Natural killer cell (primary cell): ENCODE measurements around the gene TCF15. TPM values are rescaled to one million over a fixed set of nuclear protein-coding genes. Genes with fewer than 3 reads are reported as not detected.

Source experiments
- ATAC-seq, 3 donors: fragments of 150-1000 bp in 2 of 3; fragments of 200-7000 bp in 1 of 3; cut with Tn5 transposase; 1 replicate in 1 of 3; 2 replicates in 2 of 3; pipeline ENCODE4 v1.10.0; 2021; ENCODE audit warnings: mild to moderate bottlenecking in 2 of 3, moderate library complexity in 2 of 3
- DNase-seq, 2 donors: peaks; one replicate each; pipeline versions ENCODE4 v3.0.0 to v3.0.0-alpha.2; 2013 to 2021; ENCODE audit warnings: mixed read lengths in 1 of 2
- H3K27ac ChIP-seq: one replicate; pipeline ENCODE4 v1.5.1; 2013; ENCODE audit warnings: mild to moderate bottlenecking, low read length
- H3K27me3 ChIP-seq: one replicate; pipeline ENCODE4 v1.6.1; 2013; ENCODE audit warnings: low read length; ENCODE audit not compliant: control insufficient read depth, insufficient read depth
- H3K36me3 ChIP-seq: one replicate; pipeline ENCODE4 v1.6.1; 2013; ENCODE audit warnings: low read length; ENCODE audit not compliant: control insufficient read depth, insufficient read depth
- H3K4me1 ChIP-seq: one replicate; pipeline ENCODE4 v1.6.1; 2013; ENCODE audit warnings: low read length; ENCODE audit not compliant: control insufficient read depth, insufficient read depth
- H3K4me3 ChIP-seq: one replicate; pipeline ENCODE4 v1.5.1; 2013; ENCODE audit warnings: low read length
- H3K9me3 ChIP-seq: one replicate; pipeline ENCODE4 v1.6.1; 2013; ENCODE audit warnings: low read length; ENCODE audit not compliant: control insufficient read depth, insufficient read depth
- H3K27ac Mint-ChIP-seq, 2 donors: one replicate each; pipeline ENCODE4 v1.8.0; 2022; ENCODE audit warnings: mild to moderate bottlenecking in 2 of 2, mixed read lengths in 2 of 2, moderate library complexity in 1 of 2
- H3K27me3 Mint-ChIP-seq, 2 donors: one replicate each; pipeline ENCODE4 v1.8.0; 2022; ENCODE audit warnings: low read depth in 2 of 2, mixed read lengths in 2 of 2
- H3K36me3 Mint-ChIP-seq: one replicate; pipeline ENCODE4 v1.8.0; 2022; ENCODE audit warnings: mixed read lengths
- H3K4me1 Mint-ChIP-seq, 2 donors: one replicate each; pipeline ENCODE4 v1.8.0; 2022; ENCODE audit warnings: mixed read lengths in 2 of 2
- H3K4me3 Mint-ChIP-seq: one replicate; pipeline ENCODE4 v1.8.0; 2022; ENCODE audit warnings: mild to moderate bottlenecking, moderate library complexity, mixed read lengths
- H3K9me3 Mint-ChIP-seq, 2 donors: one replicate each; pipeline ENCODE4 v1.8.0; 2022; ENCODE audit warnings: mixed read lengths in 2 of 2
- CTCF ChIP-seq: fragments of 200-600 bp; IDR thresholded peaks from one replicate; pipeline ENCODE4 v1.8.0; 2022; ENCODE audit warnings: antibody characterized with exemption
- WGBS: methylation state at CpG from one replicate; pipeline ENCODE4 v1.1.7; 2013; ENCODE audit warnings: missing lambda C conversion rate; ENCODE audit not compliant: insufficient coverage; 5-methylcytosine and 5-hydroxymethylcytosine counted together
- intact Hi-C: fragments of 100-400 bp; cut with micrococcal nuclease; formaldehyde crosslinking; loops from one replicate; pipeline ENCODE4 v1.14.2; 2022
- total RNA-seq, 4 donors: library from RNA; stranded (reverse); fragments of 120-200 nt in 1 of 4; gene quantifications; one replicate each; pipeline versions ENCODE4 v1.2.3 to v1.2.4, GENCODE V29; 2013 to 2022

TCF15 gene
- total RNA-seq, 3 donors from 2014 or later (not counting 1 experiment from before 2014, with no cell fraction given), result 0.32 TPM; not detected in 2

- no peak overlapping the region for H3K4me3 ChIP-seq
- Mint-ChIP-seq H3K36me3 (no peaks in the 10 kb centered on the region), H3K27me3 (peaks cover 17 to 31% of the 10 kb centered on the region in 2 donors), H3K27ac (no peak overlapping the region), H3K9me3 (no peaks in the 10 kb centered on the region), H3K4me3 (no peak overlapping the region), H3K4me1 (no peaks in the 10 kb centered on the region)
- TF ChIP-seq CTCF, result no peak
- peaks cover 4% of the 10 kb centered on the region for H3K27me3 ChIP-seq
- H3K9me3 ChIP-seq, result no peaks in the 10 kb centered on the region
- intact Hi-C loops, result no loop called here
- ATAC-seq (no peak), DNase-seq (peak in 1 of 2 donors; percentile 17)
- H3K4me1 ChIP-seq, result no peaks in the 10 kb centered on the region
- no peak overlapping the region for H3K27ac ChIP-seq
- H3K36me3 ChIP-seq, result no peaks in the 10 kb centered on the region
- 79% methylated on average over 12 of the region's 12 CpGs for WGBS
Observed at GRCh38 chr20:577167-577791, 32.8 kb downstream of the TCF15 start.

- Histone ChIP-seq H3K4me1 (no peaks in the 10 kb centered on the region), H3K36me3 (no peaks in the 10 kb centered on the region), H3K4me3 (no peak overlapping the region), H3K27me3 (no peaks in the 10 kb centered on the region), H3K27ac (no peak overlapping the region), H3K9me3 (no peaks in the 10 kb centered on the region)
- H3K9me3 Mint-ChIP-seq, result no peaks in the 10 kb centered on the region
- 82% methylated on average over 3 of the region's 3 CpGs for WGBS
- ATAC-seq (no peak), DNase-seq (no peak)
- no peaks in the 10 kb centered on the region for H3K36me3 Mint-ChIP-seq
- H3K4me3 Mint-ChIP-seq, result no peak overlapping the region
- peaks cover 24 to 37% of the 10 kb centered on the region in 2 donors for H3K27me3 Mint-ChIP-seq
- no peaks in the 10 kb centered on the region for H3K4me1 Mint-ChIP-seq
- no peak overlapping the region for H3K27ac Mint-ChIP-seq
- intact Hi-C loops, result no loop called here
- no peak for TF ChIP-seq CTCF
Observed at GRCh38 chr20:576156-576555, 34.0 kb downstream of the TCF15 start.

- Mint-ChIP-seq H3K9me3 (no peaks in the 10 kb centered on the region), H3K27ac (no peak overlapping the region), H3K36me3 (no peaks in the 10 kb centered on the region), H3K4me1 (no peaks in the 10 kb centered on the region), H3K27me3 (peaks cover 24 to 37% of the 10 kb centered on the region in 2 donors), H3K4me3 (no peak overlapping the region)
- Histone ChIP-seq H3K27me3 (no peaks in the 10 kb centered on the region), H3K9me3 (no peaks in the 10 kb centered on the region), H3K36me3 (no peaks in the 10 kb centered on the region), H3K27ac (no peak overlapping the region), H3K4me3 (no peak overlapping the region), H3K4me1 (no peaks in the 10 kb centered on the region)
- DNase-seq (no peak), ATAC-seq (no peak)
- TF ChIP-seq CTCF, result no peak
- WGBS, result 91% methylated on average over 2 of the region's 3 CpGs
- intact Hi-C loops, result no loop called here
Observed at GRCh38 chr20:575230-575629, 34.9 kb downstream of the TCF15 start.
